ENCODE data around the gene GRAMD1A.
"Not testable (repeated sequence)": the region's sequence is repeated elsewhere in the genome, so short reads cannot be mapped to it uniquely, and the experiment has no call there.

GRAMD1A gene

GRCh38 chr19:35004517-35005255 is 4.6 kb downstream of the GRAMD1A start:
- no peak for DNase-seq

- DNase-seq = no peak
These were observed 5.3 kb downstream of the GRAMD1A start for GRCh38 chr19:35005256-35005977.

DNA sequence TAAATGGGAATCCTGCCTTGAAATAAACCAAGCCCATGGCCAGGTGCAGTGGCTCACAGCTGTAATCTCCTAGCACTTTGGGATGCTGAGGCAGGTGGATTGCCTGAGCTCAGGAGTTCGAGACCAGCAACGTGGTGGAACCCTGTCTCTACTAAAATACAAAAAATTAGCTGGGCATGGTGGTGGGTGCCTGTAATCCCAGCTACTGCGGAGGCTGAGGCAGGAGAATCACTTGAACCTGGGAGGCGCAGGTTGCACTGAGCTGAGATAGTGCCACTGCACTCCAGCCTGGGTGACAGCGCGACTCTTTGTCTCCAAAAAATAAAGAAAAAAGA is 5.9 kb downstream of the GRAMD1A start:
- not testable (repeated sequence) for DNase-seq

- DNase-seq = no peak
These were observed 6.3 kb downstream of the GRAMD1A start for GRCh38 chr19:35006342-35006998.

- DNase-seq = no peak
These were observed 6.9 kb downstream of the GRAMD1A start for GRCh38 chr19:35006999-35007365.

- DNase-seq = not testable (repeated sequence)
These were observed 7.3 kb downstream of the GRAMD1A start for GRCh38 chr19:35007427-35007826.

DNA sequence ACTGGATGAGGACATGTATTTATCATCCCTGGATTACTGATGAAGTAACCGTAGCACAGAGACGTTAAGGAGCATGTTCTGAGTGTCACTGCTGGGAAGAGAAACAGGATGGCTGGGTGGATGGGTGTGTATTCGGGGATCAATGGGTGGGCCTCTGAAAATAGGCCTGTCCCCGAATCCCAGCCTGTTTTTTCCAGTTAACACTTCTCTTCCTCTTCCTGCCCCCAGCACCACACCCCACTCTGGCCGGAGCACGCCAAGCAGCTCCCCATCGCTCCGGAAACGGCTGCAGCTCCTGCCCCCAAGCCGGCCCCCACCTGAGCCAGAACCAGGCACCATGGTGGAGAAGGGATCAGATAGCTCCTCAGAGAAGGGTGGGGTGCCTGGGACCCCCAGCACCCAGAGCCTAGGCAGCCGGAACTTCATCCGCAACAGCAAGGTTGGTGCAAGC is 8.8 kb downstream of the GRAMD1A start:
- no peak for DNase-seq

GRCh38 chr19:35009424-35010415 is 9.6 kb downstream of the GRAMD1A start:
- no peak for DNase-seq

GRCh38 chr19:35011091-35011689 is 11.1 kb downstream of the GRAMD1A start:
- DNase-seq = no peak

DNA sequence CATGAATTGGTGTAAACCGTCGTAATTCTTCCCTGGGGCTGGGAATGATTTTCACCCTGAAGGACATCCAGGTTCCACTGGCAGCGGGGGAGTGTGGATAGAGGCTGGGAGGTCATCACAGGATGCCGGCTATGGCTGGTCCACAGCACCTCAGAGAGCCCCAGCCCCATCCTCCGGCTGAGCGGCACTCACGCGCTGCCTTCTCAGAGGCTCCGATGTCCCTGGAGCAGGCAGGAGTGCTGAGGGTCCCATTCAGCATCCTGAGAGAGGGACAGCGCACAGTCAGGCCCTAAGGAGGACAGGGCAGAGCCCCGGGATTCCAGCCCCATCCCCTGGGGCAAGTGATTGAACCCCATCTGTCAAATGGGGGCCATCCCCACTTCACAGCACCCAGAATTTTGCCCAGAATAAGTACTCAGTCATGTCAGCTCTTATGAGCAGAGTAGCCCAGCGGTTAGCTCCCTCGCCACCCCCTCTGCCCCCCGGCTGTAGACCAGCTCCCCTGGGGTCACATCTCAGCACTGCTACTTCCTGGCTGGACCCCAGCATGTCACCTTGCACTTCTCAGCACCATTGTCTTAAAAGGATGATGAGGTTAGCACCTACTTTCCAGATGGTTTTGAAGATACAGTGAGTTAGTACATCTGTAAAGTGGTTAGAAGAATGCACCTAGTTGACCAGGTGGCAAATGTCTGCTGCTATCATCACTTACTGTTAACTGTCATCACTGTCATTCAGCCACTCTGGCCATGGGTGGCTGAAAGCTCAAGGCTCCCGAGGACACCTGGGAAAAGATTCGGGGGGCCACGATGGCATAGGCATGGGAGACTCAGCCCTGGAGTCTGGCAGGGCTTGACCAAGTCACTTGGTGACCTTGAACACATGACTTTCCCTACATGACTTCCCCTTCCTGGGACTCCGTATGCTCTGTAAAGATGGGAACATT is 11.9 kb downstream of the GRAMD1A start:
- no peak for DNase-seq

DNA sequence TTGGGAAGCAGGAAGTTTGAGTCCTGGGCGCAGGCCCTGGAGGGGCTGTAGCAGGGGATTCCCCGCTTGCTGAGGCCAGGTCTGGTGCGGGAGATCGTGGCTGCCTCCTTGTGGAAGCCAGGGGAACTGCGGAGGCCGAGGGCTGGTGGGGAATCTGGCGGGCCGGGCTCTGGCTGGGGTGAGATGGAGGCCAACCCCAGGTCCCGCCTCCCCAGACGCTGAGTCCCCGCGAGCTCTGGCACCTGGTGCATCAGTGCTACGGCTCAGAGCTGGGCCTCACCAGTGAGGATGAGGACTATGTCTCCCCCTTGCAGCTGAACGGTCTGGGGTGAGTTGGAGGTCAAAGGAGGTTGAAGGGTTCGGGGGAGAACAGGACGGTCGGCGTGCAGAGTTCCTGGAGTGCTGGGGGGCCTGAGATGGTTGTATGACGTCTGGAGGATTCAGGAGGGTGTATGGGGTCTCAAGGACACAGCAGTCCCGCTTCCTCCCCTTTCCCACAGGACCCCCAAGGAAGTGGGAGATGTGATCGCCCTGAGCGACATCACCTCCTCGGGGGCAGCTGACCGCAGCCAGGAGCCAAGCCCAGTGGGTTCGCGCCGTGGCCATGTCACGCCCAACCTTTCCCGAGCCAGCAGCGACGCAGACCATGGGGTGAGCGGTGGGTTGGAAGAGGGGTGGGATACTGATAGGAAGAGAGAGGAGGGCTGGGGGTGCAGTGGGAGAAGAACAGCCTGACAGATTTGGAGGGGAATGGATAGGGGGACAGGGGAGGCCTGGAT is 13.1 kb downstream of the GRAMD1A start:
- no peak for DNase-seq

GRCh38 chr19:35013820-35014754 is 14.0 kb downstream of the GRAMD1A start:
- no peak for DNase-seq

DNA sequence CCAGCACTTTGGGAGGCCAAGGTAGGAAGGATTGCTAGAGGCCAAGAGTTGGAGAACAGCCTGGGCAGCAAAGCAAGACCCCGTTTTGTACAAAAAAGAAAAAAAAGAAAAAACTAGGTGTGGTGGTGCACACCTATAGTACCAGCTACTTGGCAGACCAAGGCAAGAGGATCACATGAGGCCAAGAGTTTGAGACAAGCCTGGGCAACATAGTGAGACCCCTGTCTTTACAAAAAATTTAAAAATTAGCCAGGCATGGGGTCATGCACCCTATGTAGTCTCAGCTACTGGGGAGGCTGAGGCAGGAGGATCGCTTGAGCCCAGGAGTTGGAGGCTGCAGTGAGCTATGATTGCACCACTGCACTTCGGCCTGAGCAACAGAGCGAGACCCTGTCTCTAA is 14.7 kb downstream of the GRAMD1A start:
- not testable (repeated sequence) for DNase-seq

GRCh38 chr19:35015270-35015953 is 15.3 kb downstream of the GRAMD1A start:
- no peak for DNase-seq

DNA sequence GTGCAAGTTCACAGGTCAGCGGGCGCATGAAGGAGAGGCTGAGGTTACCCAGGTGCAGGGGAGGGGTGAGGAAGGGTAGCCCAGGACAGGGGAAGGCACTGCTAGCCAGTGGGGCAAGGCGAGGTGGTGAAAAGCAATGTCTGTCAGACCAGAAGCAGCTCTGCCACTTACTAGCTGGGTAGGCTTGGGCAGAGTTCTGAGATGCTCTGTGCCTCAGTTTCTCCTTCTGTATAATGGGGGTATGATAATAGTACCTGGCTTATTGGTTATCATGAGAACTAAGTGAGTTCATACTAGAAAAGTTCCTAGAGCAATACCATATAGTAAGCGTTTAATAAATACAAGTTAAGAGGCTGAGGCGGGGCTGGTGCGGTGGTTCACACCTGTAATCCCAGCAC is 15.8 kb downstream of the GRAMD1A start:
- DNase-seq = no peak

GRCh38 chr19:35017507-35017906 is 17.4 kb downstream of the GRAMD1A start:
- DNase-seq = no peak

DNA sequence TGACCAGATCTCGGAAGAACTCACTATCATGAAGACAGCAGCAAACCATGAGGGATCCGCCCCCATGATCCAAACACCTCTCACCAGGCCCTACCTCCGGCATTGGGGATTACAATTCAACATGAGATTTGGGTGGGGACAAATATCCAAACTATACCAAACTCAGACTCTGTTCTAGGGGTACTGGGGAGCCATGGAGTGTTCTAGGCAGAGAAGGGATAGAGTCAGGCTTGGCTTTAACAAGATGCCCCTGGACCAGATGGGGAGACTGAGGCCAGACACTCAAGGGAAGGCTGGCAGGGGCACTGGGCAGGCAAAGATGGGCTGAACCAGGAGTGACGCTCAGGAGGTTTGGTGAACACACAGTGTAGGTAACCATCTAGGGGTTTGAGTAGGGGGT is 18.3 kb downstream of the GRAMD1A start:
- no peak for DNase-seq

DNA sequence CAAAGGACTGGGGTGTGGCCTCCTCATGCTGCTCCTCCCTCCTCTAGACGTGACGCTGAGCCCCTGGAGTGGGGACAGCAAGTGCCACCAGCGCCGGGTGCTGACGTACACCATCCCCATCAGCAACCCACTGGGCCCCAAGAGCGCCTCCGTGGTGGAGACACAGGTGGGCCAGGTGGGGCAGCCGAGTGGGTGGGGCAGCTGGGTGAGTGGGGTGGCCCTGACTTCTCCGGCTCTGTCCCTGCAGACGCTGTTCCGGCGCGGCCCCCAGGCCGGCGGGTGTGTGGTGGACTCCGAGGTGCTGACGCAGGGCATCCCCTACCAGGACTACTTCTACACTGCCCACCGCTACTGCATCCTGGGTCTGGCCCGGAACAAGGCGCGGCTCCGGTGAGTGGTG is 19.0 kb downstream of the GRAMD1A start:
- DNase-seq = no peak

DNA sequence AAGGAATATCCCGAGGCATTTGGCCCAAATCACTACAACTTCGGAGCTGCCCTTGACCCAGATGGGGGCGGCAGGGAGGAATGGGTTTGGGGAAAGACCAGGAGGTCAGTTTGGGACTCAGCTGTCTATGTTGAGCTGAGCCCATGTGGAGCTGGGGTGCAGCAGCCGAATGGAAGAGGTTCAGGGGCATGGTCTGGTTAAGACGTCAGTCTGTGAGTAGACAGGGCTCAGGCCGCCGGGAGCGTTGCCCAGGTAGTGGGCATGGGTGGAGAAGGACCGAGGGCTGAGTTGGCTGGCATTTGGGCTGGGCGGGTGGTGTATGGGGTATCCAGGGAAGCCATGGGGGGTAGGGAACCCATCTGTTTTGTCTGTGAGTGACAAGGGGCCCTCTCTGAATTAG is 20.9 kb downstream of the GRAMD1A start:
- no peak for DNase-seq

All from NCI-H774 (cell line).